Pons (tissue), 1 donor: Measurements from ENCODE around the gene ZCRB1.

Experiments
- DNase-seq: peaks from one replicate; pipeline ENCODE4 v3.0.0-alpha.2; 2016; ENCODE audit warnings: low spot score

The ZCRB1 gene

GRCh38 chr12:42327227-42327590 lies 1.3 kb upstream of the ZCRB1 start:
- no peak for DNase-seq

- peak; percentile 29 for DNase-seq
Observed at GRCh38 chr12:42326541-42327226, 790 bp upstream of the ZCRB1 start.

GRCh38 chr12:42325326-42325652 lies 605 bp downstream of the ZCRB1 start:
- DNase-seq: peak; percentile 21

DNA sequence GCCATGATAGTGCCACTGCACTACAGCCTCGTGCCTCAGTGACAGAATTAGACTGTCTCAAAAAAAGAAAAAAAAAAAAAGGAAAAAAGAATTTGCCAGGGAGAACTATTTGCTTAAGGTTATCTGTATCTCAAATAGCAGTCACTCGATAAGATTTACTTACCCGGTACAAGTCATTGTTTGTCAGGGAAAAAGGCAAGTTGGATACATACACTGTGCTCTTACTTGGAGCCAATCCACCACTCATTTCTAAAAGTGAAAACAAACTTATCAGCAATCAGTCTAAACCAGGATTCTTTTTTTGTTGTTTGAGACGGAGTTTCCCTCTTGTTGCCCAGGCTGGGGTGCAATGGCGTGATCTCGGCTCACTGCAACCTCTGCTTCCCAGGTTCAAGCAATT lies 2.0 kb downstream of the ZCRB1 start:
- DNase-seq: no peak

GRCh38 chr12:42322567-42322966 lies 3.3 kb downstream of the ZCRB1 start:
- no peak for DNase-seq

GRCh38 chr12:42320796-42321195 lies 5.1 kb downstream of the ZCRB1 start:
- no peak for DNase-seq

- no peak for DNase-seq
Observed at GRCh38 chr12:42315108-42315507, 10.8 kb downstream of the ZCRB1 start.

GRCh38 chr12:42309996-42310395 lies 15.9 kb downstream of the ZCRB1 start:
- no peak for DNase-seq

- DNase-seq: no peak
Observed at GRCh38 chr12:42308390-42308789, 17.5 kb downstream of the ZCRB1 start.

DNA sequence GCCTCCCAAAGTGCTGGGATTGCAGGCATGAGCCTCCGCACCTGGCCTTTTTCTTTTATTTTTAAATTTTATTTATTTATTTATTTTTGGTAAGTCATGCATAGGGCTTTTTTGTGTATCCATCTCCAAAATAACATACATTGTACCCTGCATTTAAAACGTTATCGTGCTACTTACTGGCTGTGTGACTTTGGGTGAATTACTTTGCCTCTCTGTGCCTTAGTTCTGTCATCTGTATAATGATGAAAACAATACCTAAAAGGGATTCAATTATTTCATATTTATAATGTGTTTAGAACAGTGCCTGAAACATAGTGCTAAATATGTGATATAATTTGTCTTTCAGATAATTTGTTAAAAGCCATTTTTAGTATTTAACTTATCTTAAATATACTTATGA lies 19.6 kb downstream of the ZCRB1 start:
- DNase-seq: no peak

DNA sequence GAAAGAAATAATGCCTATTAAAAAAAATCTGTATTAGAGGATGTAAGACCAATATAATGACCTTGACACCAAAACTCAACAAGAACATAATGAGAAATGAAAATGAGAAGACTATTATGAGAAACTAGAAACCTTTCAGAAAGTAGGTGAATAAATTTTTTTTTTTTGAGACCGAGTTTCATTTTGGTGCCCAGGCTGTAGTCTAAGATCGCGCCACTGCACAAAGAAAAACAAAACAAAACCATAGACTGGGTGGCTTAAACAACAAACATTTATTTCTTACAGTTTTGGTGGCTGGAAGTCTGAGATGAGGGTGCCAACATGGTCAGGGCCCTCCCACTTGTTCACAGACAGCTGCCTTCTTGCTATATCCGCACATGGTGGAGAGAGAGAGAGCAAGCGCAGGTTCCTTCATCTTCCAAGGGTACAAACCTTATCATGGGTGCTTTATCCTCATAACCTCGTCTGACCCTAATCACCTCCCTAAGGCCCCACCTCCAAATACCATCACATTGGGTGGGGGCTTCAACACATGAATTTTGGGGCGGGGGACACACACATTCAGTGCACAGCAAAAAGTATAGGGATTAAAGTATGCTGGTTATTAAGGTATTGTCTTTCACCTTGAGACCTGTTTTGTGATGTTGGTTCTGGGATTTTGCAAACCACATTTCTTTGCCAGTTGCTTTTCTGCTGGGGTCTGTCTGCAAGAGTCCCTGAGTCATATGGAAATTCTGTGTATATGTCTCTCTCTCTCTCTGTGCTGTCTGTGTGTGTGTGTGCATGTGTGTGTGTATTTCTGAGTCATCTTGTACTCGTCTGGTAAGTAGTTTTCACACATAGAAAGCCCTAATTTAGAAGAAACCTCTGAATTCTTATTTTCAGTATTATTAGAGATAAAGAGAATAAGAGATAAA lies 26.2 kb downstream of the ZCRB1 start:
- no peak for DNase-seq

DNA sequence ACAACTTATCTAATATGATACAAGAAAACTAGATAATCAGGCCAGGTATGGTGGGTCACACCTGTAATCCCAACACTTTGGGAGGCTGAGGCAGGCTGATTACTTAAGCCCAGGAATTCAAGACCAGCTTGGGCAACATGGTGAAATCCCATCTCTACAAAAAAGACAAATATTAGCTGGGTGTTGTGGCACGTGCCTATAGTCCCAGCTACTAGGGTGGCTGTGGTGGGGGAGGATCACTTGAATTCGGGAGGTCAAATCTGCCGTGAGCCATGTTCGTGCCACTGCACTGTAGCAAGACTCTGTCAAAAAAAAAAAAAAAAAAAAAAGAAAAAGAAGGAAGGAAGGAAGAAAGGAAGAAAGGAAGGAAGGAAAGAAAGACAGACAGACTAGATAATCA lies 27.0 kb downstream of the ZCRB1 start:
- no peak for DNase-seq

DNA sequence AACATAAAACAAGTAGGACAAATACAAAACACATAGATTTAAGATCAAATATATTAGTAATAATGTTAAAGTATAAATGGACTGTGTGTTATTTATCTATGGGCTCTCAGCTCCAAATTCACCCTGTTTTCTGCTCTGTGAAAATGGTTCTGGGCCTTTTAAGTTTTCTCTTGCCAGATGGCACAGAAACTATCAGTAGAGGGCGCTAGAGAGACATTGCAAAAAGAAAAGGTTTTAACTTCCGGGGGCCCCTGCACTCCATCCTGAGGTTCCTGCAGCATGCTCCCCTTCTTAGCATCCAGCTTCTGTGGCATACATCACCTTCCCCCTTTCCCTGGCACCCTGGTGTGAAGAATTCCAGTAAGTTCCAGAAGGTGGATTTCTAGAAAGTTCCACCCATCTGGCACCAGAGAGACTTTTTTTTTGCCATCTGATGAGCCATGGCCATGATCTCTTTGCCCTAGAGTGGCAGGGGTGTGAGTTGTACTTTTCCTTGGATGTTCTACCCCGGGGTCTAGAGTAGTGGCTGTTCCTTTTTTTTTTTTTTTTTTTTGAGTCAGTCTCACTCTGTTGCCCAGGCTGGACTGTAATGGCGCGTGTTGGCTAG lies 29.3 kb downstream of the ZCRB1 start:
- no peak for DNase-seq

DNA sequence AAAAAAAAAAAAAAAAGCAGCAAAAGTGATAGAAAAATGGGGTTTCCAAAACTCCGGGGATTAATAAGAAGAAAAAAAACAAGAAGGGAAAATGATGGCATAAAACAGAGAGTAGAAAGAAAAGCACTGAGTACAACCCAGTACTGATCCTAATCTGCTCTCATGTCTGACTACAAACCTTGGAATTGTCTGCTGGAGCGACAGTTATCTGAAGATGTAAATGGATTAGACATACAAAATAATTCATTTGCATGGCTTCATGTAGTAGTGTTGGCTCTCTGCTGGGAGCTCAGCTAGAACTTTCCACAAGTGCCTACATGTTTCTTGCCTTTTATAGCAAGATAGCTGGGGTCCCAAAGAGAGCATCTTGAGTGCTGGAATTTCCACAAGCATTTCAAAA lies 34.2 kb downstream of the ZCRB1 start:
- no peak for DNase-seq

- no peak for DNase-seq
Observed at GRCh38 chr12:42288544-42288943, 37.4 kb downstream of the ZCRB1 start.

- DNase-seq: no peak
Observed at GRCh38 chr12:42286741-42287140, 39.2 kb downstream of the ZCRB1 start.

DNA sequence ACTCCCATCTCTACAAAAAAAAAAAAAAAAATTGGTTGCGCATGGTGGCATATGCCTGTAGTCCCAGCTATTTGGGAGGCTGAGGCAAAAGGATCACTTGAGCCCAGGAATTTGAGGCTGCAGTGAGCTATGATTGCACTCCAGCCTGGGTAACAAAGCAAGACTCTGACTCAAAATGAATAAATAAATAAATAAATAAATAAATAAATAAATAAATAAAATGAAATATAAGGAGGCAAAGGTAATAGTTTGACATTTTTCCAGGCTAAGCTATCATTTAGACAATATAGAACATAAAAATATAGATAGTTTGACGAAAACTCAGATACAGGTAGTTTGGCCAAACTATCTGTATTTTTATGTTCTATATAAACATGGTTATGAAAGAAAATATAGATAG lies 40.5 kb downstream of the ZCRB1 start:
- DNase-seq: no peak

- DNase-seq: no peak
Observed at GRCh38 chr12:42284876-42285275, 41.0 kb downstream of the ZCRB1 start.

DNA sequence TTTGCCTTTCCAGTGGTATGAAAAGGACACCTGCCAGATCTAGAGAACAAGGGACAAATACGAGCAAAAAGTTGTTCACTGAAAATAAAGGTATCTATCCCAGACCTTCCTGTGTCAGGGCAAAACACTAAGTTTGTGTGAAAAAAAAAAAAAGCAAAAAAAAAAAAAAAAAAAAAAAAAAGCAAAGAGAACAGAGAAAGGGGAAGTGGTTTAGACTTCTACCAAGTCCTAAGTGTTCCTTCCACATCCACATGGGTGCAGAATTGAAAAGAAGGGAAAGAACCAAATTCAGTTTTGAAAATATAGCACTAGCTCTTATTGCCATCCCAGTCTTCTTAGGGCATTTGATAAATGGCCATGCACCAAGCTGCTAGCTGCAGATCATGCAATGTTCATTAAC lies 41.7 kb downstream of the ZCRB1 start:
- DNase-seq: no peak

- DNase-seq: peak; percentile 1
Observed at GRCh38 chr12:42283739-42284138, 42.2 kb downstream of the ZCRB1 start.

DNA sequence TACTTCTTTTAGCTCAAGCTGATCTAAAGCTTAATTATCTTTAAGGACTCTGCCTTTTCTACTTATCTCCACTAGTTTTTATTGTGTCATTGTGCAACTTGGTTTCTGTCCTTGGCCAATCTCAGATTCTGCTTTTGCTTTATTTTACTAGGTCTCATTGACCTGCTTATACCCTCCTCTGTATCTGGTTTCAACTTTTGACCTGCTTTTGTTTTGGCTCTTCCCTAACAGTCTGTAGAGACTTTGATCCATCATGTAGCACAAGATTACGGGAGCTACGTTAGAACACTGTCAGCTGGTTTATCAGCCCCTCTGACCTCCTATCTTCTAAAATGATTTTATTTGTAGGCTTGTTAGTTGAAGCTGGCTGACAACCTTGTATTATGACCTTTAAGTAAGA lies 43.6 kb downstream of the ZCRB1 start:
- DNase-seq: no peak

DNA sequence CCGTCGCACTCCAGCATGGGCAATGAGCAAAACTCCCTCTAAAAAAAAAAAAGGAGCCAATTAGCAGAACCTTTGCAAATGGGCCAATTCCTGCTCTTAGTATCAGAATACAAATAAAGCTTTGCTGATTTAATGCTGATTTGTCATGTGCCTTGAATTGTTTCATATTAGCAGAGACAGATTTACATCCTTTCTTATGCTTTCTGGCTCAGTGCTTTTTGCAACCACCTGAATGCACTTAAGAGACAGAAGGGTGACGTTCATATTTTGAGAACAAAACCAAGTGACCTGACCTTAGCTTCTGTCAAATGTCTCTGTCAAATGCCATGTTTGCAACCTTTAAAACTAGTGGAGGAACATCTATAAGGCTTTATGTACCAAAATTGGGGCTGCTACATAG lies 44.0 kb downstream of the ZCRB1 start:
- no peak for DNase-seq

GRCh38 chr12:42281278-42281677 lies 44.6 kb downstream of the ZCRB1 start:
- no peak for DNase-seq
